ENCODE measurements around the gene GAPVD1. TPM values are rescaled to one million over a fixed set of nuclear protein-coding genes. Genes with fewer than 3 reads are reported as not detected.

GAPVD1 gene
- total RNA-seq, 1 experiment from 2014 or later = 53.1 TPM

- H3K27me3 ChIP-seq (ENCODE audit: insufficient read depth, low read length) = no peaks in the 10 kb centered on the region
- intact Hi-C loops (cut with micrococcal nuclease) = no loop called here
- TF ChIP-seq CBX3 (IDR thresholded peaks at IDR 0.05; ENCODE audit: low read depth) (no peak), RAD21 (IDR thresholded peaks at IDR 0.05; ENCODE audit: low read depth) (no peak), ZFX (IDR thresholded peaks at IDR 0.05) (no peak), CTCF (IDR thresholded peaks at IDR 0.05 in 2 of 3, conservative IDR thresholded peaks at IDR 0.05 in 1 of 3; ENCODE audit: borderline replicate concordance in 1 of 3, insufficient read depth in 1 of 3, low read depth in 2 of 3, low read length in 2 of 3) (no peak), POLR2A (IDR thresholded peaks at IDR 0.05; ENCODE audit: borderline replicate concordance, extremely low read depth, insufficient read depth, insufficient read length) (no peak), SP1 (IDR thresholded peaks at IDR 0.05; ENCODE audit: low read depth) (no peak), CEBPB (IDR thresholded peaks at IDR 0.05; ENCODE audit: low read depth) (no peak), MAX (IDR thresholded peaks at IDR 0.05) (no peak), FOSL1 (IDR thresholded peaks at IDR 0.05; ENCODE audit: low read depth) (no peak), SIN3A (IDR thresholded peaks at IDR 0.05; ENCODE audit: low read depth) (no peak), REST (IDR thresholded peaks at IDR 0.05; ENCODE audit: low read depth) (no peak), ZBTB33 (IDR thresholded peaks at IDR 0.05; ENCODE audit: extremely low read depth, insufficient replicate concordance, low read length) (no peak), SRF (IDR thresholded peaks at IDR 0.05; ENCODE audit: low read depth) (no peak), ATF3 (IDR thresholded peaks at IDR 0.05) (no peak), TCF7L2 (IDR thresholded peaks at IDR 0.05; ENCODE audit: borderline replicate concordance, extremely low read depth, insufficient read depth, insufficient read length) (no peak), YY1 (IDR thresholded peaks at IDR 0.05; ENCODE audit: extremely low read depth, insufficient replicate concordance, low read depth, low read length) (no peak)
- ATAC-seq = no peak
- no peaks in the 10 kb centered on the region for H3K9me2 ChIP-seq (ENCODE audit: insufficient read depth)
- no peak overlapping the region for H3K27ac ChIP-seq (ENCODE audit: low read depth, low read length)
- H3K4me2 ChIP-seq (ENCODE audit: low read length) = no peak overlapping the region
- CTCF ChIA-PET = no interaction called here
- DNase-seq (ENCODE audit: low read depth, low spot score) = no peak
- H3K4me1 ChIP-seq (ENCODE audit: control insufficient read depth in 1 of 2, insufficient read depth in 2 of 2, low read length in 2 of 2) = peaks cover 0 to 7% of the 10 kb centered on the region in 2 experiments; a peak in 2 of 4 replicates
- peaks cover 7% of the 10 kb centered on the region; the same call in 1 of the 2 replicates for H4K20me1 ChIP-seq (ENCODE audit: insufficient read depth)
- RAD21 ChIA-PET (ENCODE audit: low non-redundant PET in 1 of 2, low total read pairs in 2 of 2, uncharacterized antibody in 2 of 2, unreplicated experiment in 2 of 2) = no interaction called here
- no peak overlapping the region for H3K9ac ChIP-seq (ENCODE audit: low read length)
- no TSS peak for BruUV-seq (replicated peaks)
- H3K4me3 ChIP-seq (replicated peaks in 1 of 2; ENCODE audit: low read depth in 1 of 2, low read length in 2 of 2) = no peak overlapping the region
- H2AFZ ChIP-seq (ENCODE audit: low read depth, low read length, poor library complexity, severe bottlenecking) = no peak overlapping the region
- POLR2A ChIA-PET = no interaction called here
- no peaks in the 10 kb centered on the region for H3K36me3 ChIP-seq (ENCODE audit: control insufficient read depth in 1 of 2, insufficient read depth in 2 of 2, low read length in 2 of 2)
- H3K79me2 ChIP-seq (ENCODE audit: insufficient read depth, low read length) = peaks cover 81% of the 10 kb centered on the region
- no peaks in the 10 kb centered on the region for H3K9me3 ChIP-seq (ENCODE audit: control insufficient read depth in 1 of 2, insufficient read depth in 1 of 2, low read depth in 1 of 2, low read length in 2 of 2)
These were observed 31.5 kb downstream of the GAPVD1 start for GRCh38 chr9:125293134-125293533.
